B cell (primary cell): ENCODE results near the gene ARHGAP25.

Experiments
- CTCF ChIP-seq: fragments of 200-600 bp; IDR thresholded peaks from one replicate; pipeline ENCODE4 v1.8.0; 2022; ENCODE audit warnings: antibody characterized with exemption, mild to moderate bottlenecking
- EZH2 ChIP-seq: IDR thresholded peaks from 2 replicates; pipeline ENCODE4 v1.6.1; 2012; ENCODE audit warnings: borderline replicate concordance, low read depth, mild to moderate bottlenecking, moderate library complexity, low read length; ENCODE audit not compliant: insufficient read depth, poor library complexity, severe bottlenecking

GRCh38 chr2:68837861-68838341 lies 103.3 kb downstream of the ARHGAP25 start:
- TF ChIP-seq CTCF, result no peak
- no peak for TF ChIP-seq EZH2
